ENCODE data around the gene CCDC33. TPM values are rescaled to one million over a fixed set of nuclear protein-coding genes. Genes with fewer than 3 reads are reported as not detected.

The CCDC33 gene
- total RNA-seq, 1 experiment from 2014 or later = 0.77 TPM

DNA sequence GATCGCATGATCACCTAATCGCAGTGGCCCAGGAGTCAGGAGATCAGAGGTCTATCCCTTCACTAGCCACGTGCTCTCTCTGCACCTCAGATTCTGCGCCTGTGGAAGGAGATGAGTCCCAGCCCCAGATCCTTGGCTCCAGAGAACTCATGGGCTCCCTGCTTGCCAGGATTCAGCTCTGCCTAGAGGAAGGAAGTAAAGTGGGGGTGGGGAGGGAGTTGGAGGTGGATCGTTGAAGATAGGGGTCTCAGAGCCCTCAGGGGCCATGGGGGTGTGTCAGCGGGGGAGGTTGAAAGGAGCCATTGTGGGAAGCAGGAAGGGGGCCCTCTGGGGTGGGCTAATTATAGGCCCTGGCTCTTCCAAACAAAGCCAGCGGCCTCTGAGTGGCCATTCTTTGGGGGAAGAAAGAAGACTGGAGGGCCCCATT lies 22.3 kb upstream of the CCDC33 start:
- Histone ChIP-seq H3K4me2 (ENCODE audit: low read length) (no peak overlapping the region), H2AFZ (ENCODE audit: low read length) (no peak overlapping the region), H3K9me2 (replicated peaks; ENCODE audit: low read length) (no peaks in the 10 kb centered on the region), H3K36me3 (ENCODE audit: low read depth, low read length) (no peaks in the 10 kb centered on the region), H3K79me2 (ENCODE audit: low read length) (no peaks in the 10 kb centered on the region), H3K9ac (ENCODE audit: low read length) (no peak overlapping the region), H3K4me3 (ENCODE audit: low read length) (no peak overlapping the region), H4K20me1 (ENCODE audit: low read length) (no peaks in the 10 kb centered on the region), H3K4me1 (ENCODE audit: insufficient read depth, low read length) (peaks cover 27% of the 10 kb centered on the region), H3K9me3 (ENCODE audit: low read length) (no peaks in the 10 kb centered on the region), H3F3A (ENCODE audit: low read length, unreplicated experiment) (no peaks in the 10 kb centered on the region), H3K27ac (ENCODE audit: low read length) (no peak overlapping the region), H3K27me3 (ENCODE audit: low read length) (no peaks in the 10 kb centered on the region)
- ATAC-seq (no peak), DNase-seq (no peak)
- TF ChIP-seq CTCF (conservative IDR thresholded peaks at IDR 0.05; ENCODE audit: low read depth, low read length) (no peak), EZH2 (IDR thresholded peaks at IDR 0.05; ENCODE audit: low read length, unreplicated experiment) (no peak), EZH2phosphoT487 (IDR thresholded peaks at IDR 0.05; ENCODE audit: borderline replicate concordance, low read length) (no peak)
- POLR2A ChIA-PET (ENCODE audit: unreplicated experiment) = no interaction called here
- CTCF ChIA-PET = no interaction called here
- intact Hi-C loops (cut with micrococcal nuclease) = no loop called here
- no TSS peak for BruUV-seq (replicated peaks)

GRCh38 chr15:74214324-74215021 lies 21.7 kb upstream of the CCDC33 start:
- H3K4me1 ChIP-seq (ENCODE audit: insufficient read depth, low read length) = peaks cover 27% of the 10 kb centered on the region
- ATAC-seq (no peak), DNase-seq (no peak)
- H3K9me3 ChIP-seq (ENCODE audit: low read length) = no peaks in the 10 kb centered on the region
- intact Hi-C loops (cut with micrococcal nuclease) = no loop called here
- no peaks in the 10 kb centered on the region for H3K36me3 ChIP-seq (ENCODE audit: low read depth, low read length)
- no peaks in the 10 kb centered on the region for H3K9me2 ChIP-seq (replicated peaks; ENCODE audit: low read length)
- peak overlapping the region; percentile 53 for H3K27ac ChIP-seq (ENCODE audit: low read length)
- no TSS peak for BruUV-seq (replicated peaks)
- no peaks in the 10 kb centered on the region for H3F3A ChIP-seq (ENCODE audit: low read length, unreplicated experiment)
- H3K4me3 ChIP-seq (ENCODE audit: low read length) = peak overlapping the region; percentile 2; the same call in 1 of the 2 replicates
- no peaks in the 10 kb centered on the region for H4K20me1 ChIP-seq (ENCODE audit: low read length)
- H3K27me3 ChIP-seq (ENCODE audit: low read length) = no peaks in the 10 kb centered on the region
- ChIA-PET CTCF (no interaction called here), POLR2A (ENCODE audit: unreplicated experiment) (no interaction called here)
- TF ChIP-seq EZH2phosphoT487 (IDR thresholded peaks at IDR 0.05; ENCODE audit: borderline replicate concordance, low read length) (no peak), EZH2 (IDR thresholded peaks at IDR 0.05; ENCODE audit: low read length, unreplicated experiment) (no peak), CTCF (conservative IDR thresholded peaks at IDR 0.05; ENCODE audit: low read depth, low read length) (no peak)
- H2AFZ ChIP-seq (ENCODE audit: low read length) = 0 out of 2 replicates have a peak overlapping the region, but pooled peaks have one; percentile 47
- H3K79me2 ChIP-seq (ENCODE audit: low read length) = no peaks in the 10 kb centered on the region
- H3K4me2 ChIP-seq (ENCODE audit: low read length) = peak overlapping the region; percentile 63
- H3K9ac ChIP-seq (ENCODE audit: low read length) = no peak overlapping the region

DNA sequence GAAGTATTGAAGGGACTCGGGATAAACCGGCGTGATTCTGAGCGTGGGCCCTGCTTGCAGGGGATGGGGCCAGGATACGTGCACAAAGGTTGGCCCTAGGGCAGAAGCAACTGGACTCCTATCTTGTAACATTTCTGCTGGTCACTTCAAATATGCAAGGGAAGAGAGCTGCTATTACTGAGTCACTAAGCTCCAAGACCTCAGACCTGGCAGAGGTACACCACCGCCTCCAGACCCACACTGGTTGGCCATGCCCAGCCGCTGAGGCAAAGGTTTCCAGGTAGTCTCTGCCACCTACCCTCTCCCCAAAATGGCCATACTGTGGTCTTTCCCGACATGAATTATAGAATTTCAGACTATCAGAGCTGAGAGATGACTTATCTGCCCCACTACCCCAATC lies 20.2 kb upstream of the CCDC33 start:
- CTCF ChIA-PET = interaction anchor here (0.7 kb wide), 1 partner anchor 92 kb away, joined by 3 read pairs; no protein-coding TSS in a partner anchor
- POLR2A ChIA-PET (ENCODE audit: unreplicated experiment) = no interaction called here

More for the DNA sequence above, 20.2 kb upstream of the CCDC33 start:
- intact Hi-C loops (cut with micrococcal nuclease) = no loop called here
- Histone ChIP-seq H3F3A (ENCODE audit: low read length, unreplicated experiment) (no peaks in the 10 kb centered on the region), H3K9ac (ENCODE audit: low read length) (no peak overlapping the region), H3K79me2 (ENCODE audit: low read length) (no peaks in the 10 kb centered on the region), H3K36me3 (ENCODE audit: low read depth, low read length) (no peaks in the 10 kb centered on the region), H3K9me3 (ENCODE audit: low read length) (no peaks in the 10 kb centered on the region), H3K4me2 (ENCODE audit: low read length) (peak overlapping the region; percentile 63; the same call in 1 of the 2 replicates), H4K20me1 (ENCODE audit: low read length) (no peaks in the 10 kb centered on the region), H3K4me1 (ENCODE audit: insufficient read depth, low read length) (peaks cover 27% of the 10 kb centered on the region), H3K27ac (ENCODE audit: low read length) (0 out of 2 replicates have a peak overlapping the region, but pooled peaks have one; percentile 53), H3K27me3 (ENCODE audit: low read length) (no peaks in the 10 kb centered on the region), H2AFZ (ENCODE audit: low read length) (no peak overlapping the region), H3K9me2 (replicated peaks; ENCODE audit: low read length) (no peaks in the 10 kb centered on the region), H3K4me3 (ENCODE audit: low read length) (no peak overlapping the region)
- ATAC-seq (no peak; the same call in 1 of the 2 replicates), DNase-seq (no peak)
- no peak for TF ChIP-seq CTCF (conservative IDR thresholded peaks at IDR 0.05; ENCODE audit: low read depth, low read length)
- TF ChIP-seq EZH2phosphoT487 (IDR thresholded peaks at IDR 0.05; ENCODE audit: borderline replicate concordance, low read length) = no peak
- BruUV-seq (replicated peaks) = no TSS peak

Measured in PC-3 (cell line).